OCI-LY7 (cell line): ENCODE data around the gene SMIM38.

Experiments
- CTCF ChIP-seq: fragments of 200-600 bp; sonication (generic); conservative IDR thresholded peaks from 2 replicates; pipeline ENCODE4 v1.5.1; 2014; ENCODE audit warnings: mild to moderate bottlenecking, antibody characterized with exemption, low read length, moderate library complexity, mixed read lengths
- EZH2phosphoT487 ChIP-seq: fragments of 200-600 bp; sonication (generic); IDR thresholded peaks from 2 replicates; pipeline ENCODE4 v1.6.1; 2018; ENCODE audit warnings: low read depth, borderline replicate concordance, mild to moderate bottlenecking, mixed run types, antibody characterized with exemption, low read length, moderate library complexity, mixed read lengths

DNA sequence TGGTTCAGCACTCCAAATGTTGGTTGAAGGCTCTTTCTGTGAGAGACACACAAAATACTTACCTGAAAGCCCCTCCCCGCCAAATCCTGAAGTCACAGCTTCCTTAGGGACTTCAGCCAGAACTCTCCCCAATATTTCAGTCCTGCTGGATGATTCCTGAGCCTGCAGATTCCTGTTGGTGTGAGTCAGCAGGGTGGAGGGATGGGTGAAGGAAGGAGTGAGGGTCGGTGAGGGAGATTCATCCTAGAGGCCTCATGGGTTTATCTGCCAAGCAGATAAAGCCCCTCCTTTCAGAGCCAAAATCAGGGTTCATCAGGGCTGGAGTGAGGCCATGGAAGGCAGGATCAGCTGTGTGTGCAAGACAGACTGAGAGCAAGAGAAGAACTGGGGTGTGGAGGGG lies 37.9 kb downstream of the SMIM38 start:
- no peak for TF ChIP-seq CTCF
- no peak for TF ChIP-seq EZH2phosphoT487
